Stromal cell of bone marrow (primary cell): ENCODE measurements around the gene UGT1A6.
"Not testable (repeated sequence)": the region's sequence is repeated elsewhere in the genome, so short reads cannot be mapped to it uniquely, and the experiment has no call there.

Source experiments
- DNase-seq: peaks from one replicate; pipeline ENCODE4 v3.0.0-alpha.2; 2012; ENCODE audit warnings: low read depth

The UGT1A6 gene

GRCh38 chr2:233692648-233693047 lies at the start of gene UGT1A6:
TSS of gene UGT1A6 (plus strand) at chr2:233692890. CDS start at chr2:233693005, 115 bp downstream.
- DNase-seq: no peak

- DNase-seq: no peak
Observed at GRCh38 chr2:233643128-233643527, 49.6 kb upstream of the UGT1A6 start.

GRCh38 chr2:233646033-233646432 lies 46.7 kb upstream of the UGT1A6 start:
- DNase-seq: not testable (repeated sequence)

- DNase-seq: no peak
Observed at GRCh38 chr2:233650981-233651380, 41.7 kb upstream of the UGT1A6 start.

GRCh38 chr2:233651430-233651829 lies 41.3 kb upstream of the UGT1A6 start:
- no peak for DNase-seq

GRCh38 chr2:233654501-233654900 lies 38.2 kb upstream of the UGT1A6 start:
- DNase-seq: no peak

- no peak for DNase-seq
Observed at GRCh38 chr2:233655043-233655442, 37.6 kb upstream of the UGT1A6 start.

- not testable (repeated sequence) for DNase-seq
Observed at GRCh38 chr2:233655943-233656342, 36.7 kb upstream of the UGT1A6 start.

GRCh38 chr2:233656443-233656842 lies 36.2 kb upstream of the UGT1A6 start:
- DNase-seq: no peak

GRCh38 chr2:233658610-233659009 lies 34.1 kb upstream of the UGT1A6 start:
- no peak for DNase-seq

GRCh38 chr2:233663911-233664310 lies 28.8 kb upstream of the UGT1A6 start:
- no peak for DNase-seq

GRCh38 chr2:233668605-233669260 lies 24.0 kb upstream of the UGT1A6 start:
- no peak for DNase-seq

GRCh38 chr2:233671290-233672161 lies 21.2 kb upstream of the UGT1A6 start, which contains the start of gene UGT1A9:
TSS of gene UGT1A9 (plus strand) at chr2:233671898. CDS start at chr2:233671935, 37 bp downstream.
- no peak for DNase-seq

GRCh38 chr2:233672886-233673285 lies 19.8 kb upstream of the UGT1A6 start:
- DNase-seq: no peak

GRCh38 chr2:233673896-233674295 lies 18.8 kb upstream of the UGT1A6 start:
- no peak for DNase-seq

GRCh38 chr2:233674314-233674713 lies 18.4 kb upstream of the UGT1A6 start:
- DNase-seq: no peak

- DNase-seq: no peak
Observed at GRCh38 chr2:233674995-233675394, 17.7 kb upstream of the UGT1A6 start.

GRCh38 chr2:233676046-233676445 lies 16.6 kb upstream of the UGT1A6 start:
- no peak for DNase-seq

- no peak for DNase-seq
Observed at GRCh38 chr2:233679196-233679595, 13.5 kb upstream of the UGT1A6 start.

GRCh38 chr2:233680361-233681045 lies 12.2 kb upstream of the UGT1A6 start:
- DNase-seq: no peak

- DNase-seq: no peak
Observed at GRCh38 chr2:233681521-233682099, 11.1 kb upstream of the UGT1A6 start, which contains the start of gene UGT1A7. TSS of gene UGT1A7 (plus strand) at chr2:233681901. CDS start at chr2:233681938, 37 bp downstream.

- no peak for DNase-seq
Observed at GRCh38 chr2:233684640-233685039, 8.1 kb upstream of the UGT1A6 start.
